K562 (cell line): Measurements from ENCODE around the gene FMO2. TPM values are rescaled to one million over a fixed set of nuclear protein-coding genes. Genes with fewer than 3 reads are reported as not detected.

Experiments
- ATAC-seq: fragments of 200-7000 bp; cut with Tn5 transposase; 3 replicates; pipeline ENCODE4 v1.9.1; 2020; ENCODE audit warnings: moderate library complexity
- BruUV-seq: library from RNA; stranded (reverse); fragments of 400-500 nt; replicated peaks from 2 replicates; lab custom pipeline; 2021; lab: Mats Ljungman, UMichigan
- CTCF ChIA-PET: fragments of 300-600 bp; formaldehyde crosslinking; extraction: SDS; loops from one replicate; lab custom pipeline; 2021; ENCODE audit warnings: low intra/inter-chr PET ratio; lab: Yijun Ruan, JAX
- POLR2A ChIA-PET: fragments of 300-600, 350-650 bp; sonication (Branson Sonifier 250); formaldehyde crosslinking; extraction: SDS; loops from one replicate; lab custom pipeline; 2021; ENCODE audit warnings: antibody characterized with exemption, inconsistent platforms; lab: Yijun Ruan, JAX
- DNase-seq, 4 experiments: peaks; one replicate each; pipeline versions ENCODE4 v3.0.0 to v3.0.0-alpha.2; 2011 to 2018; ENCODE audit warnings: low spot score in 3 of 4, mixed read lengths in 3 of 4; ENCODE audit errors: extremely low read depth in 1 of 4
- FAIRE-seq: peaks from 2 replicates; lab custom pipeline; 2011; peaks lifted over from hg19 to GRCh38; lab: Jason Lieb, UNC
- H2AFZ ChIP-seq: 2 replicates; pipeline ENCODE4 v1.6.0; 2011; ENCODE audit warnings: low read depth, low read length, control low read depth, inconsistent platforms
- H3K27ac ChIP-seq: fragments of 200-600 bp; 3 replicates; pipeline ENCODE4 v1.8.0; 2011; ENCODE audit warnings: low read depth, mild to moderate bottlenecking, control low read depth, inconsistent platforms, low read length, moderate library complexity, mixed read lengths; ENCODE audit errors: extremely low read depth
- H3K27me3 ChIP-seq, 2 experiments: fragments of 300-600 bp in 1 of 2; 2 replicates in 1 of 2; 3 replicates in 1 of 2; pipeline versions ENCODE4 v1.6.0 to v1.8.0; 2011; ENCODE audit warnings: inconsistent platforms in 2 of 2, low read length in 2 of 2, mild to moderate bottlenecking in 1 of 2, mixed read lengths in 1 of 2, moderate library complexity in 1 of 2; ENCODE audit not compliant: control insufficient read depth in 2 of 2, insufficient read depth in 2 of 2
- H3K36me3 ChIP-seq: fragments of 300-600 bp; 3 replicates; pipeline ENCODE4 v1.8.0; 2011; ENCODE audit warnings: mild to moderate bottlenecking, low read length, inconsistent platforms; ENCODE audit not compliant: control insufficient read depth, insufficient read depth
- H3K4me1 ChIP-seq, 2 experiments: fragments of 200-600 bp in 1 of 2; replicated peaks in 1 of 2; 2 replicates in 1 of 2; 3 replicates in 1 of 2; pipeline versions ENCODE4 v1.5.1 to v1.8.0; 2011; ENCODE audit warnings: inconsistent platforms in 2 of 2, low read length in 2 of 2, mild to moderate bottlenecking in 1 of 2, mixed read lengths in 1 of 2, moderate library complexity in 1 of 2; ENCODE audit not compliant: control insufficient read depth in 2 of 2, insufficient read depth in 2 of 2
- H3K4me2 ChIP-seq: 2 replicates; pipeline ENCODE4 v1.6.1; 2011; ENCODE audit warnings: low read length, control low read depth, inconsistent platforms, mixed read lengths; ENCODE audit not compliant: insufficient read depth
- H3K4me3 ChIP-seq: fragments of 200-600 bp; sonication (generic), shearing (Covaris generic); 2 replicates; pipeline ENCODE4 v1.5.1; 2016; ENCODE audit warnings: control low read depth, inconsistent platforms
- H3K79me2 ChIP-seq: fragments of 200-600 bp; 3 replicates; pipeline ENCODE4 v1.8.0; 2011; ENCODE audit warnings: low read length, inconsistent platforms; ENCODE audit not compliant: control insufficient read depth, insufficient read depth
- H3K9ac ChIP-seq, 2 experiments: 2 replicates each; pipeline versions ENCODE4 v1.6.0 to v1.6.1; 2011; ENCODE audit warnings: low read depth in 2 of 2, low read length in 2 of 2, control low read depth in 1 of 2, inconsistent platforms in 1 of 2, mild to moderate bottlenecking in 1 of 2, mixed read lengths in 1 of 2; ENCODE audit not compliant: insufficient read depth in 1 of 2
- H3K9me1 ChIP-seq: one replicate; pipeline ENCODE4 v1.6.0; 2011; ENCODE audit warnings: inconsistent platforms, mild to moderate bottlenecking, low read length, moderate library complexity; ENCODE audit not compliant: control insufficient read depth, insufficient read depth
- H3K9me3 ChIP-seq: replicated peaks from 2 replicates; pipeline ENCODE4 v1.5.1; 2011; ENCODE audit warnings: low read depth, low read length, inconsistent platforms; ENCODE audit not compliant: control insufficient read depth, insufficient read depth
- H4K20me1 ChIP-seq: replicated peaks from 2 replicates; pipeline ENCODE4 v1.6.1; 2011; ENCODE audit warnings: low read length, inconsistent platforms, mixed read lengths; ENCODE audit not compliant: control insufficient read depth, insufficient read depth
- CLOCK ChIP-seq: fragments of 250-450 bp; sonication (Bioruptor Pico); IDR thresholded peaks from 2 replicates; pipeline ENCODE4 v1.4.0; 2020; ENCODE audit warnings: mild to moderate bottlenecking, moderate library complexity, borderline replicate concordance
- CXXC5 ChIP-seq: fragments of 250-450 bp; sonication (Bioruptor Pico); IDR thresholded peaks from 2 replicates; pipeline ENCODE4 v1.8.0; 2022; ENCODE audit warnings: inconsistent platforms, mild to moderate bottlenecking, moderate library complexity
- HNRNPL ChIP-seq: fragments of 200-400 bp; formaldehyde crosslinking; IDR thresholded peaks from 2 replicates; pipeline ENCODE4 v1.6.1; 2017; ENCODE audit warnings: low read depth, mild to moderate bottlenecking, low read length
- POLR2A ChIP-seq: fragments of 450-650 bp; conservative IDR thresholded peaks from 2 replicates; pipeline ENCODE4 v1.6.1; 2016
- PPARD ChIP-seq: fragments of 250-450 bp; sonication (Bioruptor Pico); IDR thresholded peaks from 2 replicates; pipeline ENCODE4 v1.8.0; 2022; ENCODE audit warnings: inconsistent platforms, mild to moderate bottlenecking, moderate library complexity
- U2AF1 ChIP-seq: fragments of 200-400 bp; formaldehyde crosslinking; optimal IDR thresholded peaks from 2 replicates; pipeline ENCODE3; 2017; ENCODE audit warnings: mild to moderate bottlenecking, low read depth, low read length, moderate library complexity
- ZNF12 ChIP-seq: sonication (generic); formaldehyde crosslinking; IDR thresholded peaks from 2 replicates; pipeline ENCODE4 v1.4.0; 2020; ENCODE audit warnings: mild to moderate bottlenecking, missing genetic modification reagents
- ZNF57 ChIP-seq: fragments of 450-650 bp; formaldehyde crosslinking; IDR thresholded peaks from 2 replicates; pipeline ENCODE4 v1.4.0; 2020; ENCODE audit warnings: mild to moderate bottlenecking, moderate library complexity
- ZNF780A ChIP-seq: fragments of 250-450 bp; sonication (Bioruptor Pico); IDR thresholded peaks from 2 replicates; pipeline ENCODE4 v1.5.0; 2021; ENCODE audit warnings: mild to moderate bottlenecking
- WGBS: fragments of 100-300 bp; shearing (Covaris generic); methylation state at CpG from one replicate; pipeline ENCODE4 v1.1.6; 2016; ENCODE audit warnings: low coverage, mixed read lengths; ENCODE audit not compliant: insufficient coverage; ENCODE audit errors: missing lambda C conversion rate; 5-methylcytosine and 5-hydroxymethylcytosine counted together
- in situ Hi-C: fragments of 300-500 bp; cut with MboI; formaldehyde crosslinking; loops from 4 replicates; pipeline ENCODE4 v1.15.0; 2018; ENCODE audit warnings: inconsistent platforms, mixed read lengths
- intact Hi-C: fragments of 100-400 bp; cut with micrococcal nuclease; formaldehyde crosslinking; loops from 2 replicates; pipeline ENCODE4 v1.14.2; 2022
- polyA plus RNA-seq, 8 experiments: library from polyadenylated mRNA; depleted of rRNA in 4 of 8; stranded (reverse) in 5 of 8; unstranded in 3 of 8; fragments of >200 nt; fragmentation: Nextera tagmentation in 2 of 8; fragmentation: Illumina TruSeq in 1 of 8; extraction: Ambion mirVana in 2 of 8; extraction: Trizol in 1 of 8; gene quantifications; 2 replicates each; pipeline versions ENCODE4 v1.2.1 to v1.2.3, GENCODE V29; 2011 to 2014; ENCODE audit warnings: inconsistent platforms in 1 of 8, missing spikeins in 1 of 8
- total RNA-seq, 7 experiments: library from RNA; depleted of rRNA in 6 of 7; stranded (reverse); fragments of >200 nt in 6 of 7; fragmentation: Illumina TruSeq in 2 of 7; extraction: Trizol in 2 of 7; gene quantifications; 2 replicates each; pipeline versions ENCODE4 v1.2.1 to v1.2.3, GENCODE V29; 2011 to 2021; ENCODE audit warnings: low replicate concordance in 1 of 7

The FMO2 gene
- total and polyA plus RNA-seq, 9 of the 15 experiments (the other 6 are each of a cell fraction or from before 2014, with no cell fraction given) = not detected

GRCh38 chr1:171140401-171140800 is 44.7 kb upstream of the FMO2 start:
- H3K27ac ChIP-seq = no peak overlapping the region
- ATAC-seq = no peak
- H3K9ac ChIP-seq = no peak overlapping the region
- 0% methylated on average over 5 of the region's 5 CpGs for WGBS
- H3K36me3 ChIP-seq = no peaks in the 10 kb centered on the region
- TF ChIP-seq CXXC5 (CRISPR knock-in tag) = no peak
- TF ChIP-seq ZNF57 (CRISPR knock-in tag) = no peak
- no peak for TF ChIP-seq POLR2A
- no peak for TF ChIP-seq CLOCK (CRISPR knock-in tag)
- TF ChIP-seq ZNF780A (CRISPR knock-in tag) = no peak
- TF ChIP-seq U2AF1 = no peak
- no peak for TF ChIP-seq PPARD (CRISPR knock-in tag)
- no peak for TF ChIP-seq HNRNPL
- TF ChIP-seq ZNF12 (CRISPR knock-in tag) = no peak
- H3K79me2 ChIP-seq = no peaks in the 10 kb centered on the region
- no peak overlapping the region for H3K4me2 ChIP-seq
- intact Hi-C loops = no loop called here
- ChIA-PET CTCF (no interaction called here), POLR2A (no interaction called here)
- no peaks in the 10 kb centered on the region for H4K20me1 ChIP-seq
- 0 out of 2 replicates have a peak, but pooled peaks cover 2% of the 10 kb centered on the region for H3K9me3 ChIP-seq
- BruUV-seq = no TSS peak
- no peak for FAIRE-seq
- no peaks in the 10 kb centered on the region for H3K27me3 ChIP-seq
- in situ Hi-C loops = no loop called here
- DNase-seq = no peak
- no peaks in the 10 kb centered on the region for H3K4me1 ChIP-seq
- H3K9me1 ChIP-seq = no peaks in the 10 kb centered on the region
- no peak overlapping the region for H3K4me3 ChIP-seq
- no peak overlapping the region for H2AFZ ChIP-seq
